PFSK-1 (cell line): ENCODE measurements around the gene OR10A7. TPM values are rescaled to one million over a fixed set of nuclear protein-coding genes. Genes with fewer than 3 reads are reported as not detected.

Source experiments
- FOXP2 ChIP-seq: optimal IDR thresholded peaks from 2 replicates; pipeline ENCODE3; 2011; ENCODE audit warnings: borderline replicate concordance, control low read depth, inconsistent platforms; ENCODE audit not compliant: insufficient read depth; ENCODE audit errors: extremely low read length, extremely low read depth
- POLR2AphosphoS5 ChIP-seq: IDR thresholded peaks from 2 replicates; pipeline ENCODE4 v1.6.1; 2012; ENCODE audit warnings: low read depth, mild to moderate bottlenecking, control low read depth, low read length, moderate library complexity
- REST ChIP-seq, 2 experiments: IDR thresholded peaks; 2 replicates each; pipeline versions ENCODE4 v1.6.1 to v1.8.0; 2011 to 2012; ENCODE audit warnings: low read depth in 2 of 2, low read length in 2 of 2, control low read depth in 1 of 2, inconsistent platforms in 1 of 2, mild to moderate bottlenecking in 1 of 2, moderate library complexity in 1 of 2; ENCODE audit not compliant: insufficient read depth in 1 of 2
- SIN3A ChIP-seq: IDR thresholded peaks from 2 replicates; pipeline ENCODE4 v1.6.1; 2012; ENCODE audit warnings: mild to moderate bottlenecking, low read length, moderate library complexity, borderline replicate concordance; ENCODE audit not compliant: insufficient read depth
- TAF1 ChIP-seq: IDR thresholded peaks from 2 replicates; pipeline ENCODE4 v1.6.1; 2012; ENCODE audit warnings: low read length, control low read depth, borderline replicate concordance; ENCODE audit not compliant: insufficient read depth
- polyA plus RNA-seq: library from polyadenylated mRNA; unstranded; fragments of >200 nt; gene quantifications from one replicate; pipeline ENCODE4 v1.2.1, GENCODE V29; 2012; ENCODE audit warnings: low read depth, missing spikeins; ENCODE audit not compliant: insufficient read length

The OR10A7 gene
- not detected for polyA plus RNA-seq

GRCh38 chr12:55220725-55221124, at the start of gene OR10A7:
Gene OR10A7 (plus strand): TSS chr12:55221025. CDS start chr12:55221025, 0 bp downstream.
- TF ChIP-seq FOXP2 (no peak), SIN3A (no peak), REST (IDR thresholded peaks at IDR 0.05; ENCODE audit: insufficient read depth in 1 of 2, low read depth in 2 of 2, low read length in 2 of 2) (no peak), POLR2AphosphoS5 (no peak), TAF1 (no peak)

- TF ChIP-seq TAF1 (no peak), POLR2AphosphoS5 (no peak), FOXP2 (no peak), REST (IDR thresholded peaks at IDR 0.05; ENCODE audit: insufficient read depth in 1 of 2, low read depth in 2 of 2, low read length in 2 of 2) (no peak), SIN3A (no peak)
Observed at GRCh38 chr12:55171445-55171844, 49.4 kb upstream of the OR10A7 start.

GRCh38 chr12:55172686-55173085, 48.1 kb upstream of the OR10A7 start:
- TF ChIP-seq FOXP2: no peak

GRCh38 chr12:55173456-55173855, 47.4 kb upstream of the OR10A7 start:
- no peak for TF ChIP-seq TAF1
- TF ChIP-seq REST (IDR thresholded peaks at IDR 0.05; ENCODE audit: insufficient read depth in 1 of 2, low read depth in 2 of 2, low read length in 2 of 2): no peak
- no peak for TF ChIP-seq POLR2AphosphoS5
- no peak for TF ChIP-seq SIN3A
- TF ChIP-seq FOXP2: no peak

- TF ChIP-seq SIN3A: no peak
- no peak for TF ChIP-seq REST (IDR thresholded peaks at IDR 0.05; ENCODE audit: insufficient read depth in 1 of 2, low read depth in 2 of 2, low read length in 2 of 2)
- TF ChIP-seq TAF1: no peak
- TF ChIP-seq FOXP2: no peak
- no peak for TF ChIP-seq POLR2AphosphoS5
Observed at GRCh38 chr12:55188573-55188972, 32.3 kb upstream of the OR10A7 start.
